ENCODE results near the gene ZFP36L2. TPM values are rescaled to one million over a fixed set of nuclear protein-coding genes. Genes with fewer than 3 reads are reported as not detected.

The ZFP36L2 gene
- total and polyA plus RNA-seq, 10 of the 15 experiments (the other 5 are each of a cell fraction or from before 2014, with no cell fraction given) = 4.3 to 64.9 (median 19.5) TPM

DNA sequence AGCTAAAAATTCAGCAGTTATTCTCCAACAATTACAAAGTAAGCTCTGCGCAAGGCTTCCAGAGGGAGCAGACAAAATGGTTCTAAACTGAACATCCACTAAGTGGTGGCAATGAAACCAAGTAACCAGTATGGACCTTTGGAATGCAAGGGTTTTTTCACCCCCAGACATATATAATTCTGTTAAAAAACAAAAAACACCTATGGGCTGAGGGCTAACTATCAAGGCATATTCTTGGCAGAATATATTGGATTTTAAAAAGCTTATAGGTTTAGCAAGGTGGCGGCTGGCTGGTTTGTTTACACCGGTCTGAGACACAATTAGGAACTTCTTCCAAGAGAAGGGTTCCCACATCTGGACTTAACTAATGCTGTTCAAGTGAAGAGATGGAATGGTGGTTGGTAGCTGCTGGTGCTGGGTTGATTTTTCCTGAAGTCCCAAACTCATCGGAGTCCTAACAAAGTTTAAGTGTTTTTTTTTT is 2.8 kb downstream of the ZFP36L2 start:
- in situ Hi-C loops (cut with MboI) = no loop called here
- CTCF ChIA-PET = interaction anchor here (0.8 to 6.3 kb wide), 12 partner anchors 10 to 276 kb away, joined by 3 to 69 read pairs (median 5); no protein-coding TSS in a partner anchor
- peaks cover 30% of the 10 kb centered on the region for H3K4me1 ChIP-seq (ENCODE audit: control insufficient read depth, insufficient read depth, low read length)

DNA sequence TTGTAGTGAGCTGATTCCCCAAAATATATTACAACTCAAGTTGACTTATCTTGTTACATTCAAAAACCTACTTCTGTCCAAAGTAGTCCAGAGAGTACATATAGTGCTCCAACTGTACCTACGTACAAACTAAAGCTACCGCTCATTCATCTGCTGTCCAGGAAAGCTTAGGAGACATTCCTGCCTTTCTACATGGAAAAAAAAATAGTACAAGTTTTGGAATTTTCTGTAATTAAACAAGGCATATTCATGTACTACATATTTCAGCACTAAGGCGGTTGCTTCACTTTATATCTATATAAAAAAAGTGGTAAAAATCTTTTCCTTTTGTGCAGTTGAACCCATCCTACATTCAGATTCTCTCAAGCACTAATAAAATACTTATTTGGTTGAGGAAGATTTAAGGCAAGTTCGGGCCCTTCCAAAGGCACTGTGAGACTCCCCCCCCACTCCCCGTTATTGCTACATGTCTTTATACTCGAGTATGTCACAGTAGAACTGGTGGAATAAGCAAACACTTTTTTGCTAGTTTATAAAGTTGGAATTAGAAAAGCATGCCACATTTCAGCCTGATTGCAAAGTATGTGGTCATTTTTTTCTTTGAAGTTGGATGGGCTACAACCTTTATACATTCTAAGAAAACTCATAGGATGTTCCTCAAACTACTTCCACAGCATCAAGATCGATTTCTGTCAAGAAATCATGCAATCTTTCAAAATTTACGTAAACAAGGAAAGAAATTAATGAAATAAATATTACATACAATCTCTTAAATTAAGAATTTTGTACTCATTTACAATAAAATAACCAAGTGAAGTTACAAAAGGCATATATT is 3.7 kb downstream of the ZFP36L2 start:
- Histone ChIP-seq H3K9ac (ENCODE audit: control insufficient read depth, insufficient read depth, low read length) (peak overlapping the region; percentile 82), H3K27me3 (replicated peaks in 1 of 2; ENCODE audit: control insufficient read depth in 2 of 2, insufficient read depth in 2 of 2, low read length in 1 of 2) (no peaks in the 10 kb centered on the region), H3K27ac (ENCODE audit: control insufficient read depth, insufficient read depth) (peak overlapping the region; percentile 97), H3K4me2 (ENCODE audit: control insufficient read depth, insufficient read depth) (peak overlapping the region; percentile 99), H3K36me3 (ENCODE audit: control insufficient read depth in 2 of 2, insufficient read depth in 2 of 2, low read length in 1 of 2) (no peaks in the 10 kb centered on the region; a peak in 3 of 4 replicates), H3K4me3 (peak overlapping the region; percentile 81), H3K4me1 (ENCODE audit: control insufficient read depth, insufficient read depth, low read length) (peaks cover 30% of the 10 kb centered on the region), H3K79me2 (ENCODE audit: control insufficient read depth, insufficient read depth, low read length) (peaks cover 71% of the 10 kb centered on the region), H2AFZ (ENCODE audit: control insufficient read depth, low read depth, low read length) (no peak overlapping the region), H4K20me1 (ENCODE audit: control insufficient read depth, insufficient read depth) (no peaks in the 10 kb centered on the region), H3K9me3 (replicated peaks; ENCODE audit: control insufficient read depth, insufficient read depth, low read length) (no peaks in the 10 kb centered on the region)
- RAD21 ChIA-PET (ENCODE audit: unreplicated experiment) = interaction anchor here (0.7 to 6.8 kb wide), 31 partner anchors 13 to 412 kb away, joined by 3 to 151 read pairs (median 5); no protein-coding TSS in a partner anchor
- no peak for TF ChIP-seq SIN3A (IDR thresholded peaks at IDR 0.05; ENCODE audit: low read depth, low read length)
- TF ChIP-seq NRF1 (conservative IDR thresholded peaks at IDR 0.05; ENCODE audit: low read depth, low read length) = no peak
- no peak for TF ChIP-seq PML (IDR thresholded peaks at IDR 0.05; ENCODE audit: low read length)
- TF ChIP-seq CEBPB (IDR thresholded peaks at IDR 0.05; ENCODE audit: borderline replicate concordance in 1 of 2, low read depth in 2 of 2, low read length in 2 of 2) = no peak
- no peak for TF ChIP-seq ESRRA (IDR thresholded peaks at IDR 0.05; ENCODE audit: low read length)
- TSS peak; percentile 60 for BruUV-seq (replicated peaks)
- SMC1A ChIA-PET (ENCODE audit: uncharacterized antibody, unreplicated experiment) = interaction anchor here (0.7 to 11.4 kb wide), 26 partner anchors 14 to 363 kb away, joined by 3 to 147 read pairs (median 4); no protein-coding TSS in a partner anchor
- POLR2A ChIA-PET = interaction anchor here (0.5 to 3.7 kb wide), 13 partner anchors 28 to 253 kb away, joined by 3 to 30 read pairs (median 5); no protein-coding TSS in a partner anchor
- no peak for FAIRE-seq
- intact Hi-C loops (cut with micrococcal nuclease; ENCODE audit: unreplicated experiment) (loop anchor here (10.0 kb wide), 2 partner anchors 342 to 368 kb away; no protein-coding TSS in a partner anchor), in situ Hi-C loops (cut with MboI) (no loop called here)
- no peak for ATAC-seq
- WGBS (ENCODE audit: insufficient coverage, insufficient replicate concordance, low lambda C conversion rate, missing lambda C conversion rate) = 17% methylated on average over 8 of the region's 8 CpGs
- CTCF ChIA-PET = interaction anchor here (0.7 to 6.3 kb wide), 24 partner anchors 9 to 347 kb away, joined by 3 to 69 read pairs (median 5); no protein-coding TSS in a partner anchor
- no peak for DNase-seq (ENCODE audit: low read depth, low spot score)

More for the DNA sequence above, 2.8 kb downstream of the ZFP36L2 start:
- WGBS (ENCODE audit: insufficient coverage, insufficient replicate concordance, low lambda C conversion rate, missing lambda C conversion rate) = 16% methylated on average over 4 of the region's 4 CpGs
- no peaks in the 10 kb centered on the region for H4K20me1 ChIP-seq (ENCODE audit: control insufficient read depth, insufficient read depth)
- FAIRE-seq (no peak), ATAC-seq (no peak), DNase-seq (ENCODE audit: low read depth, low spot score) (no peak)
- ChIA-PET RAD21 (ENCODE audit: unreplicated experiment) (interaction anchor here (0.8 to 6.8 kb wide), 16 partner anchors 13 to 261 kb away, joined by 3 to 151 read pairs (median 5); no protein-coding TSS in a partner anchor), SMC1A (ENCODE audit: uncharacterized antibody, unreplicated experiment) (interaction anchor here (0.9 to 11.4 kb wide), 12 partner anchors 24 to 364 kb away, joined by 3 to 147 read pairs (median 5); no protein-coding TSS in a partner anchor), POLR2A (interaction anchor here (0.6 to 2.9 kb wide), 9 partner anchors 17 to 965 kb away, joined by 3 to 17 read pairs (median 3); no protein-coding TSS in a partner anchor)
- H2AFZ ChIP-seq (ENCODE audit: control insufficient read depth, low read depth, low read length) = no peak overlapping the region
- TF ChIP-seq TCF7 (IDR thresholded peaks at IDR 0.05; ENCODE audit: borderline replicate concordance) (peak; percentile 38; the same call in 1 of the 2 replicates), SMC3 (IDR thresholded peaks at IDR 0.05; ENCODE audit: borderline replicate concordance, low read length) (no peak), POLR2AphosphoS5 (IDR thresholded peaks at IDR 0.05; ENCODE audit: low read length) (peak; percentile 29; the same call in 1 of the 2 replicates)
- peaks cover 75% of the 10 kb centered on the region for H3K79me2 ChIP-seq (ENCODE audit: control insufficient read depth, insufficient read depth, low read length)
- intact Hi-C loops (cut with micrococcal nuclease; ENCODE audit: unreplicated experiment) = loop anchor here (10.0 kb wide), 2 partner anchors 341 to 369 kb away; no protein-coding TSS in a partner anchor
- peak overlapping the region; percentile 81 for H3K4me3 ChIP-seq
- H3K27ac ChIP-seq (ENCODE audit: control insufficient read depth, insufficient read depth) = peak overlapping the region; percentile 97
- H3K27me3 ChIP-seq (replicated peaks in 1 of 2; ENCODE audit: control insufficient read depth in 2 of 2, insufficient read depth in 2 of 2, low read length in 1 of 2) = no peaks in the 10 kb centered on the region
- H3K36me3 ChIP-seq (ENCODE audit: control insufficient read depth in 2 of 2, insufficient read depth in 2 of 2, low read length in 1 of 2) = no peaks in the 10 kb centered on the region; a peak in 3 of 4 replicates
- no peaks in the 10 kb centered on the region for H3K9me3 ChIP-seq (replicated peaks; ENCODE audit: control insufficient read depth, insufficient read depth, low read length)
- peak overlapping the region; percentile 99 for H3K4me2 ChIP-seq (ENCODE audit: control insufficient read depth, insufficient read depth)
- peak overlapping the region; percentile 82 for H3K9ac ChIP-seq (ENCODE audit: control insufficient read depth, insufficient read depth, low read length)
- BruUV-seq (replicated peaks) = no TSS peak
